Neutrophil (primary cell): Measurements from ENCODE around the gene GNB3.

Experiments
- H3K27ac ChIP-seq: fragments of 200-600 bp; sonication (generic); 2 replicates; pipeline ENCODE4 v1.5.1; 2016; ENCODE audit warnings: mild to moderate bottlenecking, moderate library complexity
- H3K27me3 ChIP-seq: fragments of 200-600 bp; sonication (generic); 2 replicates; pipeline ENCODE4 v1.6.0; 2016; ENCODE audit warnings: mild to moderate bottlenecking
- H3K36me3 ChIP-seq: fragments of 200-600 bp; sonication (generic); 2 replicates; pipeline ENCODE4 v1.5.1; 2017
- H3K4me1 ChIP-seq, 2 experiments: fragments of 200-600 bp in 1 of 2; sonication (generic) in 1 of 2; 1 replicate in 1 of 2; 2 replicates in 1 of 2; pipeline versions ENCODE4 v1.5.1 to v1.6.1; 2013 to 2016; ENCODE audit warnings: low read depth in 1 of 2, low read length in 1 of 2, mild to moderate bottlenecking in 1 of 2, moderate library complexity in 1 of 2; ENCODE audit not compliant: control insufficient read depth in 1 of 2, insufficient read depth in 1 of 2
- H3K4me3 ChIP-seq, 2 experiments: fragments of 200-600 bp in 1 of 2; sonication (generic) in 1 of 2; 1 replicate in 1 of 2; 2 replicates in 1 of 2; pipeline ENCODE4 v1.5.1; 2013 to 2016; ENCODE audit warnings: low read depth in 1 of 2, low read length in 1 of 2, mild to moderate bottlenecking in 1 of 2, moderate library complexity in 1 of 2
- H3K9me3 ChIP-seq: fragments of 200-600 bp; sonication (generic); 2 replicates; pipeline ENCODE4 v1.5.1; 2016
- CTCF ChIP-seq: fragments of 200-600 bp; sonication (generic); IDR thresholded peaks from 2 replicates; pipeline ENCODE4 v1.5.1; 2016; ENCODE audit warnings: antibody characterized with exemption

The GNB3 gene

DNA sequence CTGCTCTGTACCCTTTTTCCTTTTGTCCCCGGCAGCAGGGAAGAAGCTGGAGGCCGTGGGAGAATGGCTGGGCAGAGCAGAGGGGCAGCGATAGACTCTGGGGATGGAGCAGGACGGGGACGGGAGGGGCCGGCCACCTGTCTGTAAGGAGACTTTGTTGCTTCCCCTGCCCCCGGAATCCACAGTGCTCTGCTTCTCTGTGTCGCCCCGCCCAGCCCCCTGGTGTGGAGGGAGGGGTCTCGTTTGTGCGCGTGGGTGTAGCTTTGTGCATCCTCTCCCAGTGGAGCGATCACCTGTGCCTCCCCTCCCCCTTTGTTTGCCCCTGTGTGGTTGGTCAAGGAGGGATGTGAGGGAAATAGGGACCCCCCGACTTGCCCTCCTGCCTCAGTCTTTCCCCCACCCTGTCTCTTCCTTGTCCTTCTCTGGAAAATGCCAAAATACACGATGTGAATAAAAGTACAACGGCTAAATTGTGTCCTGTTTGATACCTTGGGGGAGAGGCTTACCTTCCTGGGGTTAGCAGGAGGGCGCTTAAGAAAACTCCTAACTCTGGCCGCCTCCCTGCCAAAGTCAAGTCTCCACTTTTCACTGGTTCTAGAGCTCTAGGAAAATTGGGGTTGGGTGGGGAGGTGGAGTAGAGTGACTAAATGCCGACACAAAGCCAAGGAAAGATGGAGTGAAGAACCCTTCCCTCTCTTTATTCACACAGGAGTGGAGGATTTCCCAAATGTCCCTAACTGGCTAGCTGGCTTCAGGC lies 25.6 kb downstream of the GNB3 start:
- Histone ChIP-seq H3K27ac (peak overlapping the region; percentile 86), H3K27me3 (no peaks in the 10 kb centered on the region), H3K9me3 (no peaks in the 10 kb centered on the region), H3K4me1 (peaks cover 43 to 44% of the 10 kb centered on the region in 2 experiments), H3K36me3 (peaks cover 34% of the 10 kb centered on the region), H3K4me3 (peak overlapping the region; percentile 92 to 98)
- TF ChIP-seq CTCF: no peak

GRCh38 chr12:6866920-6867412 lies 26.2 kb downstream of the GNB3 start:
- Histone ChIP-seq H3K4me1 (peaks cover 49 to 50% of the 10 kb centered on the region in 2 experiments), H3K27me3 (no peaks in the 10 kb centered on the region), H3K36me3 (peaks cover 30% of the 10 kb centered on the region), H3K9me3 (no peaks in the 10 kb centered on the region), H3K4me3 (peak overlapping the region; percentile 92 to 98), H3K27ac (peak overlapping the region; percentile 86)
- peak; percentile 60 for TF ChIP-seq CTCF

- peak; percentile 6 for TF ChIP-seq CTCF
- Histone ChIP-seq H3K36me3 (peaks cover 30% of the 10 kb centered on the region), H3K4me1 (peaks cover 55 to 56% of the 10 kb centered on the region in 2 experiments)
Measured at GRCh38 chr12:6867413-6868210, 26.9 kb downstream of the GNB3 start, which contains the start of gene TPI1. Gene TPI1 (plus strand): TSS chr12:6867531. CDS start chr12:6867567, 36 bp downstream.

GRCh38 chr12:6868211-6869048 lies 27.7 kb downstream of the GNB3 start:
- TF ChIP-seq CTCF: no peak
- H3K4me1 ChIP-seq: peaks cover 58 to 60% of the 10 kb centered on the region in 2 experiments
- no peaks in the 10 kb centered on the region for H3K27me3 ChIP-seq
- peaks cover 24% of the 10 kb centered on the region for H3K36me3 ChIP-seq
- peak overlapping the region; percentile 92 to 98 for H3K4me3 ChIP-seq
- H3K9me3 ChIP-seq: no peaks in the 10 kb centered on the region
- peak overlapping the region; percentile 86 for H3K27ac ChIP-seq

More at GRCh38 chr12:6867413-6868210, 26.9 kb downstream of the GNB3 start, which contains the start of gene TPI1:
- peak within 1 kb of the TSS; percentile 86 for H3K27ac ChIP-seq
- peak within 1 kb of the TSS; percentile 92 to 98 for H3K4me3 ChIP-seq
- H3K9me3 ChIP-seq: no peaks in the 10 kb centered on the region
- no peaks in the 10 kb centered on the region for H3K27me3 ChIP-seq
